Mucosa of stomach (tissue), 1 donor: ENCODE data around the gene CYP19A1.

Experiments
- H3K27me3 ChIP-seq: one replicate; pipeline ENCODE4 v1.7.0; 2013; ENCODE audit warnings: mild to moderate bottlenecking, low read length; ENCODE audit not compliant: control insufficient read depth, insufficient read depth
- H3K36me3 ChIP-seq: one replicate; pipeline ENCODE4 v1.7.0; 2013; ENCODE audit warnings: low read length; ENCODE audit not compliant: control insufficient read depth, insufficient read depth
- H3K4me1 ChIP-seq: one replicate; pipeline ENCODE4 v1.7.0; 2013; ENCODE audit warnings: mild to moderate bottlenecking, low read length; ENCODE audit not compliant: control insufficient read depth, insufficient read depth
- H3K4me3 ChIP-seq: one replicate; pipeline ENCODE4 v1.7.0; 2013; ENCODE audit warnings: low read length
- H3K9ac ChIP-seq: one replicate; pipeline ENCODE4 v1.7.0; 2013; ENCODE audit warnings: mild to moderate bottlenecking, low read length, moderate library complexity
- H3K9me3 ChIP-seq: one replicate; pipeline ENCODE4 v1.7.0; 2013; ENCODE audit warnings: mild to moderate bottlenecking, low read length, moderate library complexity; ENCODE audit not compliant: control insufficient read depth
- donor health status: Pancreatic carcinoma.

CYP19A1 gene

DNA sequence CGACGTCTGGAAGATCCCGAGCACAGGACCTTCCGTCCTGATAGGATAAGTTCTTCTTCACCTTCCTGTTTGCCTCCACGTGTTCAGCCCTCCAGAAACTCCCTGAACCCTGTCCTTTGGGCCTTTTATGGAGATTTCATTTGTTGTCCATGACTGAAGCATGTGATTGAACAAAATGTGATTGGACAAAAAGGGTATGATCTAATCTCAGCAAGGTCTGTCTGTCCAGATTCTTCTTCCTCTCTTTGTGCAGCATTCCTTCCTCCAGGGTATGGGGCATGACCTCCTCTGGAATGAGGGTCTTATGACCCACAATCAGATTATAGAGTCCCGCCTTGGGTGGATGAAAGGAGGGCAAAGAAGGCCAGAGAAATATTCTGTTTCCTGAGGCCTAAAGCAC, at the start of gene CYP19A1:
Gene CYP19A1 (minus strand): TSS at position 101 of the 400 bp plus-strand sequence. CDS start 95,684 bp downstream, outside the sequence.
- H3K36me3 ChIP-seq: no peaks in the 10 kb centered on the region
- H3K9me3 ChIP-seq: no peaks in the 10 kb centered on the region
- no peak within 1 kb of the TSS for H3K4me3 ChIP-seq
- H3K4me1 ChIP-seq: peaks cover 5% of the 10 kb centered on the region
- H3K9ac ChIP-seq: no peak within 1 kb of the TSS
- H3K27me3 ChIP-seq: peaks cover 12% of the 10 kb centered on the region

DNA sequence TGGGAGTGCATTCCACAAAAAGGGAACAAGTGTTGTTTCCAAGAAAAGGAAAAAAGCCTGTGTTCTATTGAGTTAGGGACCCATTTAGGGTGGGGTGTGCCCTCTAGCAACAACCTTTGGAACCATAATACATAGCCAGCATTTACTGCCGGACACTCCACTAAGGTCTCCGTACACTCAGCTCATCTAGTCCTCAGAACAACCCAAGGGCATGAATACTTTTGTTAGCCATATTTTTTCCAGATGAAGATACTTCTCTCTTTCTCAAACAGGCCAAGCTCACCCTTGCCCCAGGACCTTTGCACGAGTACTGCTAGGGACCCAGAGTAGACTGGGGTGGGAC, 49.3 kb upstream of the CYP19A1 start:
- Histone ChIP-seq H3K4me1 (no peaks in the 10 kb centered on the region), H3K27me3 (no peaks in the 10 kb centered on the region), H3K9ac (no peak overlapping the region), H3K4me3 (no peak overlapping the region), H3K9me3 (no peaks in the 10 kb centered on the region), H3K36me3 (no peaks in the 10 kb centered on the region)

GRCh38 chr15:51386960-51387698, 48.7 kb upstream of the CYP19A1 start:
- Histone ChIP-seq H3K9me3 (no peaks in the 10 kb centered on the region), H3K4me1 (no peaks in the 10 kb centered on the region), H3K36me3 (no peaks in the 10 kb centered on the region), H3K9ac (no peak overlapping the region), H3K27me3 (no peaks in the 10 kb centered on the region), H3K4me3 (no peak overlapping the region)

DNA sequence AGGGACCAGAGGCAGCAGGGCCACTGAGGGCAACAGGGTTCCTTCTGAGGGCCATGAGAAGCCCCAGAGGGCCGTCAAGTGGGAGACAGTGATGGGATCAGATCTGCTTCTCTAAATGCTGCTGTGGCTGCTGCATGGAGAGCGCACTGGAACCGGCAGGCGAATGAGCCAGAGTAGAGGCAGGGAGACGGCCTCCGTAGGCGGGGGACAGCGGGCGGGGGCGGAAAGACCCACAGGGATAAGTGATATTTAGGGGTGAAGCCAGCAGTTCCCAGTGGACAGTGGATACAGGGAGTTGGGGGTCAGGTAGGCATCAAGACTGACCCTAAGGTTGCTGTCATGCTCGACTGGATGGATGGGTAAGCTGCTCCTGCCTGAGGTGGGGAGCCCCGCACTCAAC, 48.1 kb upstream of the CYP19A1 start:
- Histone ChIP-seq H3K36me3 (no peaks in the 10 kb centered on the region), H3K4me3 (no peak overlapping the region), H3K9me3 (no peaks in the 10 kb centered on the region), H3K27me3 (no peaks in the 10 kb centered on the region), H3K9ac (no peak overlapping the region), H3K4me1 (no peaks in the 10 kb centered on the region)

- H3K36me3 ChIP-seq: no peaks in the 10 kb centered on the region
- H3K27me3 ChIP-seq: no peaks in the 10 kb centered on the region
- H3K4me3 ChIP-seq: no peak overlapping the region
- H3K4me1 ChIP-seq: peaks cover 4% of the 10 kb centered on the region
- no peak overlapping the region for H3K9ac ChIP-seq
- H3K9me3 ChIP-seq: no peaks in the 10 kb centered on the region
These were observed 47.6 kb upstream of the CYP19A1 start for GRCh38 chr15:51386029-51386428.

DNA sequence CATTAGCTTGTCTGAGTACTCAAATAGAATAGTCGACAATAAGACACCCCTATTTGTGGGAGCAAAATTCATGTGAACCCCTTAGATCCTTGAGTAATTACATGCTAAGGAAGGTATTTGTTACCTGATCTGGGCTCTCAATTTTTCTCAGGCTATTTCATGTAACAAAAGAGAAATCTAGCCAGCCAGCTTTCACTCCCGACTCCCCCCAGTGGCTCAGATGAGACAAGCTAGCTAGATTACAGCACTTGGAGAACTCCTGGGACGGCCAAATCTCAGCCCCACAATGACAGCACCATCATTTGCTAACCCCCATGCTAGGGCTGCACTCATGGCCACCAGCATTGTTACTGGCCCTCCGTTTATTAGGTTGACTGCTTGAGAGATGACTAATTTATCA, 44.4 kb upstream of the CYP19A1 start:
- Histone ChIP-seq H3K27me3 (no peaks in the 10 kb centered on the region), H3K4me1 (peaks cover 19% of the 10 kb centered on the region), H3K36me3 (no peaks in the 10 kb centered on the region), H3K4me3 (no peak overlapping the region), H3K9me3 (no peaks in the 10 kb centered on the region), H3K9ac (no peak overlapping the region)

DNA sequence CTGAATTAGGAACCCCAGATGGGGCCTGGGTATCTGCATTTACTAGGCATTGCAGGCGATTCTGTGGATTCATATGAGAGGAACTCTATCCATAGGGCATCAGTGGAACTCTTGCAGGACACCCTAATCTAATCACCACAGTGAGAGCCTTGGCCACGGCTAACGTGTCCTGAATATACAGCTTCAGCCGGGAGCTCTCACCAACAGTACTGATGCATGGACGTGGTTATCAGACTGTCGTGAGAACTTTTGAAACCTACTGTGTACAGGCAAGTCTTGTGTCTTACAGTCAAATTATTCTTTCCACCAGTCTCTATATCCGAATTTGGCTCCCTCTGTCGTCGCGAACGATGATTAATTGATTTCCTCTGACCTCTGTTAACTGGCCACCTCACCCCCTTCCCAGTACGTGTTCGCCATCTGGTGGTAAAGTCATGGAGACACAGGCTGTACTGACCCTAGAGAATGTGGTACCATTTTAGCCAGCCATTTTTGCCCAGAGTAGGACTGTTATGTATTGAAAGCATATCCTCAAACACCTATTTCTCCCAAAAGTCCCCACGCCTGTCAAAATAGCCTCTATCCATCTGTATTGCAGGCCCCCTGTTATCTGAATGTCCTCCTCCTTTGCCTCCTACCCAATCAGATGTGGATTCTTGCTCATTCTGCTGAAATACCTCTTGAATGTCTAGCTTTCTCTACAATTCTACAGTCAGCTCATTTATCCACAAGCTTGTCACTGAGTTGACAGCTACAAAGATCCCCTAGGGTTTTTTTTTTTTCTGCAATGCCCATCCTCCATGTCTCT, 42.8 kb upstream of the CYP19A1 start:
- Histone ChIP-seq H3K4me1 (peaks cover 19% of the 10 kb centered on the region), H3K36me3 (no peaks in the 10 kb centered on the region), H3K4me3 (no peak overlapping the region), H3K27me3 (no peaks in the 10 kb centered on the region), H3K9me3 (no peaks in the 10 kb centered on the region), H3K9ac (no peak overlapping the region)

DNA sequence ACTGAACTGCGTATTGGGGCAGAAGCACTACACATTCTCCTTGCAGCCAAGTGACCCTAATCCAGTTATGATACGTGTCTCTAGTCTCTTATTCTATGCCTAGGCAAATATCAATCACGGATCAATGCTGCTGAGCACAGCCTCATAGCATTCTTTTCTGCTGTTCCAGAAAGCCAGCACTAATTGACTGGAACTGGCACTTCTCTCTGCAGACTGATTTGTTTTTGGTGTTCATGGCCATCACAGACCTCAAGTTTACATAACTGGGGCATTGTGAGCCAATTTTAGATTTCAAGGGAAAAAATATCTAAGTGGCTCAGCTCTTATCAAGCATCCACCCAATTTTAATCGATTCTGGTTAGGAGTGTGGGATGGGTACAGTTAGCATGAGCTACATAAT, 41.0 kb upstream of the CYP19A1 start:
- Histone ChIP-seq H3K4me3 (no peak overlapping the region), H3K9me3 (no peaks in the 10 kb centered on the region), H3K36me3 (no peaks in the 10 kb centered on the region), H3K9ac (no peak overlapping the region), H3K4me1 (peaks cover 19% of the 10 kb centered on the region), H3K27me3 (no peaks in the 10 kb centered on the region)

GRCh38 chr15:51378406-51378805, 40.0 kb upstream of the CYP19A1 start:
- H3K4me3 ChIP-seq: no peak overlapping the region
- no peak overlapping the region for H3K9ac ChIP-seq
- H3K27me3 ChIP-seq: no peaks in the 10 kb centered on the region
- H3K36me3 ChIP-seq: no peaks in the 10 kb centered on the region
- H3K9me3 ChIP-seq: no peaks in the 10 kb centered on the region
- peaks cover 19% of the 10 kb centered on the region for H3K4me1 ChIP-seq

- H3K27me3 ChIP-seq: no peaks in the 10 kb centered on the region
- no peaks in the 10 kb centered on the region for H3K36me3 ChIP-seq
- H3K9ac ChIP-seq: no peak overlapping the region
- no peaks in the 10 kb centered on the region for H3K9me3 ChIP-seq
- peaks cover 19% of the 10 kb centered on the region for H3K4me1 ChIP-seq
- no peak overlapping the region for H3K4me3 ChIP-seq
These were observed 38.8 kb upstream of the CYP19A1 start for GRCh38 chr15:51377038-51377786.

DNA sequence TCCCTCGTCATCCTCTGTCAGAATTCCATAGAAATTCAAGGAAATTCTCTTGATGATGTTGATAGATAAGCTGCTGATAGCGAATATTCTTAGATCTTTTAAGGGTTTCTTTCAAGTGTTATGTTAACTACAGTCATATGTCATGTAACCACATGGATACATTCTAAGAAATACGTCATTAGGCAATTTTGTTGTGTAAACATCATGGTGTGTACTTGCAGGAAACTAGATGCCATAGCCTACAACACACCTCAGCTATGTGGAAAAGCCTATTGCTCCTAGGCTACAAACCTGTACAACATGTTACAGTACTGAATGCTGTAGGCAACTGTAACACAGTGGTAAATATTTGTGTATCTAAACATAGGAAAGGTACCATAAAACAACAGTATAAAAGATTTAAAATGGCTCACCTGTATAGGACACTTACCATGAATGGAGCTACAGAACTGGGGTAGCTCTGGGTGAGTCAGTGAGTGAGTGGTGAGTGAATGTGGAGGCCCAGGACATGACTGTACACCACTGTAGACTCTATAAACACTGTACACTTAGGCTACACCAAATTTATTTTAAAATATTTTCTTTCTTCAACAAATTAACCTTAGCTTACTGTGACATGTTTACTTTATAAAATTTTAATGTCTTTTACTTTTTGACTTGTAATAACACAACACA, 37.7 kb upstream of the CYP19A1 start:
- no peaks in the 10 kb centered on the region for H3K36me3 ChIP-seq
- H3K9ac ChIP-seq: no peak overlapping the region
- no peaks in the 10 kb centered on the region for H3K27me3 ChIP-seq
- no peaks in the 10 kb centered on the region for H3K9me3 ChIP-seq
- H3K4me1 ChIP-seq: peaks cover 16% of the 10 kb centered on the region
- H3K4me3 ChIP-seq: no peak overlapping the region
